ENCODE measurements around the gene RBM25. TPM values are rescaled to one million over a fixed set of nuclear protein-coding genes. Genes with fewer than 3 reads are reported as not detected.
"Not testable (repeated sequence)": the region's sequence is repeated elsewhere in the genome, so short reads cannot be mapped to it uniquely, and the experiment has no call there.

The RBM25 gene
- total RNA-seq, 2 experiments from 2014 or later = 111 to 116 TPM

DNA sequence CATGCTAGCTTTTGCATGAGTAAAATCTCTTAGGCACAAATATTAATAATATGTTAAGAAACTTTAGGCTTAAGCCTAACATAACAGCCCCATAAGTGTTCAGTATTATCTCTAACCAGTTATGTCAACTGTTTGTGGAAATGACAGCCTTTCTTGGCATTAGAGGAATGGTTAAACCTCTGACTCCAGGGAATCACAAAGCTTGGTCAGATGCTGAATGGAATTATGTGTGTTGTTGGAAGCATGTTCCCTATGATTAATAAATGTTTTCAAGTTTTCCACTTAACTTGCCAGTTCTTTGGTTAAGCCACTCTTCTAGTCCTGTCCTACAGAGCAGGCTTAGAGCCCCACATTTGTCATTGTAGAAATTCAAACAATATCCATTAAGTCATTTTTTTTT is 94.9 kb downstream of the RBM25 start:
- no peaks in the 10 kb centered on the region for H3K4me1 Mint-ChIP-seq
- no peak overlapping the region for H3K27ac Mint-ChIP-seq
- ATAC-seq (ENCODE audit: low read depth) (no peak), DNase-seq (no peak)
- H3K9me3 Mint-ChIP-seq = no peaks in the 10 kb centered on the region
- POLR2A ChIA-PET = no interaction called here
- H3K27me3 Mint-ChIP-seq = no peaks in the 10 kb centered on the region
- H3K4me3 Mint-ChIP-seq = no peak overlapping the region
- H3K36me3 Mint-ChIP-seq = peaks cover 26% of the 10 kb centered on the region

DNA sequence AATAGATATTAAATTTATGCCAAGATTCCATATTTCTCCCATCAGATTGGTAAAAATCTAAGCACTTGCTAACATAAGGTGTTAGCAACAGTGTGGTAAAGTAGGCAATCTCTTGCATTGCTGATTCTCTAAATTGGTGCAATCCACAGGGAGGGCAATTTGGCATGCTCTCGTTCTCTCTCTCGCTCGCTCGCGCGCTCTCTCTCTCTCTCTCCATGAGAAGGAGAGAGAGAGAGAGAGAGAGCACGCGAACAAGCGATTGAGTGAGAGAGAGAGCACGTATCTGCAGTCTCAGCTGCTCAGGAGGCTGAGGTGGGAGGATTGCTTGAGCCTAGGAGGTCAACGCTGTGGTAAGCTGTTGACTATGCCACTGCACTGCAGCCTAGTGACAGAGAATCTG is 103.9 kb downstream of the RBM25 start:
- no peaks in the 10 kb centered on the region for H3K27me3 Mint-ChIP-seq
- no peak for DNase-seq
- peaks cover 24% of the 10 kb centered on the region for H3K36me3 Mint-ChIP-seq
- peaks cover 3% of the 10 kb centered on the region for H3K4me1 Mint-ChIP-seq
- H3K9me3 Mint-ChIP-seq = no peaks in the 10 kb centered on the region
- no peak for ATAC-seq (ENCODE audit: low read depth)
- no peak overlapping the region for H3K4me3 Mint-ChIP-seq
- no peak overlapping the region for H3K27ac Mint-ChIP-seq
- POLR2A ChIA-PET = no interaction called here

DNA sequence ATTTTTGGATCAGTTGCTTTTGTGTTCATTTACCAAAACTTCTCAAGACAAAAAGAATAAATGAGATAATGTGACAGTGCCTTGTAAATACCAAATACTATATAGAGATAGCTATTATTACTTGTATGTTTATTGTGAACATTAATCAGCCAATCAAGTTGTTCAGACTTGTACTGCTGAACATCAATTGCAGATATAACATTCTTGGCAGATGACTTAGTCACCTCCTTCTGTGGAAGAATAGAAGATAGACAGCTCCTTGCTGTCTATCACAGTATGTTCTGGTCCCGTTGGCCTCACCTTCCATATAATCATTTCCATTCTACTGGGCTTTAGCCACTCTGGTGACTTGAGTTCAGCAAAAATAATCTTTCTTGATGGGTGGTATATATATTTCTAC is 108.1 kb downstream of the RBM25 start:
- Mint-ChIP-seq H3K4me1 (no peaks in the 10 kb centered on the region), H3K9me3 (no peaks in the 10 kb centered on the region), H3K4me3 (no peak overlapping the region), H3K36me3 (peaks cover 18% of the 10 kb centered on the region), H3K27ac (no peak overlapping the region), H3K27me3 (no peaks in the 10 kb centered on the region)
- ATAC-seq (ENCODE audit: low read depth) (no peak), DNase-seq (no peak)
- POLR2A ChIA-PET = no interaction called here

DNA sequence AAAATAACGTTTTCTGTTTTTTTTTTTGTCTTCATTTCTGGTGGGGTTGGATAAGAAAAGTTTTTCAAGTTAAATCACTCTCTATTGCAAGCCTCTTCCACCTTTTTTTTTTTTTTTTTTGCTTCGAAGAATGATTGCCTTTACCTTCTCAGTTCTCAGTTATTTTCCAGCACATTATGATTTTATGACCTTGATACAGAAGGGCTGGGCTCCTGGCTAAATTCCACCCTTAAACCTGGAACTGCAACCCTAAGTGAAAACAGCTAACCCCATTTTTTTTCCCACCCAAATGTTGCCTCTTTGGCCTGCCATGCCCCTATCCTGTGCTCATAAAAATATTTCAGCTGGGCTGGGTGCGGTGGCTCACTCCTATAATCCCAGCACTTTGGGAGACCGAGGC is 109.4 kb downstream of the RBM25 start:
- ATAC-seq (ENCODE audit: low read depth) (no peak), DNase-seq (no peak)
- peaks cover 19% of the 10 kb centered on the region for H3K36me3 Mint-ChIP-seq
- no peaks in the 10 kb centered on the region for H3K9me3 Mint-ChIP-seq
- H3K4me3 Mint-ChIP-seq = no peak overlapping the region
- H3K27me3 Mint-ChIP-seq = no peaks in the 10 kb centered on the region
- H3K4me1 Mint-ChIP-seq = no peaks in the 10 kb centered on the region
- no peak overlapping the region for H3K27ac Mint-ChIP-seq
- POLR2A ChIA-PET = no interaction called here

DNA sequence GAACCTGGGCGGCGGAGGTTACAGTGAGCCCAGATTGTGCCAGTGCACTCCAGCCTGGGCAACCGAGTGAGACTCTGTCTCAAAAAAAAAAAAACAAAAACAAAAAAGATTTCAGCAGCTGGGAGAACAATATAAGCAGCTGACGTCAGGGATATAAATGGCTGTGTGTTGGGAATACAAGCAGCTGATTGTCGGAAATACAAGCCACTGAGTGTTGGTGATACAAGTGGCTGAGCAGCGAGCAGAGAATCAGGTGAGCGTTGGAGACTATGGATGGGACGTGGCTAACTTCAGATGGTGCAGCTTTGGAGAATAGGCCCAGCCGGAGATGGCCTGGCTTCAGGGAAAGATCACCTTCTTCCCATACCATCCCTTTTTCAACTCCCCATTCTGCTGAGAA is 109.9 kb downstream of the RBM25 start:
- ATAC-seq (ENCODE audit: low read depth) (no peak), DNase-seq (no peak)
- H3K4me3 Mint-ChIP-seq = no peak overlapping the region
- H3K9me3 Mint-ChIP-seq = no peaks in the 10 kb centered on the region
- no peaks in the 10 kb centered on the region for H3K4me1 Mint-ChIP-seq
- no peaks in the 10 kb centered on the region for H3K27me3 Mint-ChIP-seq
- POLR2A ChIA-PET = no interaction called here
- no peak overlapping the region for H3K27ac Mint-ChIP-seq
- peaks cover 21% of the 10 kb centered on the region for H3K36me3 Mint-ChIP-seq

DNA sequence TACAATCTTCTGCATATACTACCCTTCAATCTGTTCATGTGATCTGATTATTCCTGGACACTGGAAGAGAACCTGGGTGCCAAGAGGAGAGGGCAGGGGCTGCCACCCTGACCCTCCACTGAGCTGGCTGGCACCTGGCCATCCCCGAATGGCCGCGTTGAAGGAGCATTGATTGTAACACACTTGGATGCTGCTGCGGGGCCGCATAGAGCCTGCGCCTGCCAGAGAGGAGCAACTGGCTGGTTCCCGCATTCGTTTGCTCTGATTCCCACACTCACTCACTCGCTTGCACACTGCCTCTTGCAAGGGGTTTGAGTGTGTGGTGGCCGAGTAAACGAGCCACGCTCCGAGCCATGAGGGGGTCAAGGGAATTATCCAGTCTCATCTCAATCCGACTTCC is 110.4 kb downstream of the RBM25 start:
- DNase-seq (no peak), ATAC-seq (ENCODE audit: low read depth) (no peak)
- H3K27ac Mint-ChIP-seq = no peak overlapping the region
- POLR2A ChIA-PET = no interaction called here
- no peaks in the 10 kb centered on the region for H3K27me3 Mint-ChIP-seq
- peaks cover 18% of the 10 kb centered on the region for H3K36me3 Mint-ChIP-seq
- no peak overlapping the region for H3K4me3 Mint-ChIP-seq
- H3K4me1 Mint-ChIP-seq = no peaks in the 10 kb centered on the region
- H3K9me3 Mint-ChIP-seq = no peaks in the 10 kb centered on the region

DNA sequence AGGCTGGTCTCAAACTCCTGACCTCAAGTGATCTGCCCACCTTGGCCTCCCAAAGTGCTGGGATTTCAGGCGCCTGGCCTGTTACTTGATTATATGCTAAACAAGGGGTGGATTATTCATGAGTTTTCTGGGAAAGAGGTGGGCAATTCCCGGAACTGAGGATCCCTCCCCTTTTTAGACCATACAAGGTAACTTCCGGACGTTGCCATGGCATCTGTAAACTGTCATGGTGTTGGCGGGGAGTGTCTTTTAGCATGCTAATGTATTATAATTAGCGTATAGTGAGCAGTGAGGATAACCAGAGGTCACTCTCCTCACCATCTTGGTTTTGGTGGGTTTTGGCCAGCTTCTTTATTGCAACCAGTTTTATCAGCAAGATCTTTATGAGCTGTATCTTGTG is 111.5 kb downstream of the RBM25 start:
- H3K27me3 Mint-ChIP-seq; H3K4me1 Mint-ChIP-seq; H3K9me3 Mint-ChIP-seq; H3K4me3 Mint-ChIP-seq; DNase-seq; ATAC-seq (ENCODE audit: low read depth); POLR2A ChIA-PET; H3K27ac Mint-ChIP-seq: not testable (repeated sequence)
- H3K36me3 Mint-ChIP-seq = peaks cover 26% of the 10 kb centered on the region

DNA sequence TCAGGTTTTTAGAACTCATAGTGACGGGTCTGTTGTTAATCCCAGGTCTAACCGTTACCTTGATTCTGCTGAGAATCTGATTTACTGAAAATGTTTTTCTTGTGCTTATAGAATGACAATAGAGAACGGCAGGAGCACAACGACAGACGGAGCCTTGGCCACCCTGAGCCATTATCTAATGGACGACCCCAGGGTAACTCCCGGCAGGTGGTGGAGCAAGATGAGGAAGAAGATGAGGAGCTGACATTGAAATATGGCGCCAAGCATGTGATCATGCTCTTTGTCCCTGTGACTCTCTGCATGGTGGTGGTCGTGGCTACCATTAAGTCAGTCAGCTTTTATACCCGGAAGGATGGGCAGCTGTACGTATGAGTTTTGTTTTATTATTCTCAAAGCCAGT is 112.4 kb downstream of the RBM25 start:
- peaks cover 26% of the 10 kb centered on the region for H3K36me3 Mint-ChIP-seq
- no peak overlapping the region for H3K4me3 Mint-ChIP-seq
- H3K27ac Mint-ChIP-seq = no peak overlapping the region

DNA sequence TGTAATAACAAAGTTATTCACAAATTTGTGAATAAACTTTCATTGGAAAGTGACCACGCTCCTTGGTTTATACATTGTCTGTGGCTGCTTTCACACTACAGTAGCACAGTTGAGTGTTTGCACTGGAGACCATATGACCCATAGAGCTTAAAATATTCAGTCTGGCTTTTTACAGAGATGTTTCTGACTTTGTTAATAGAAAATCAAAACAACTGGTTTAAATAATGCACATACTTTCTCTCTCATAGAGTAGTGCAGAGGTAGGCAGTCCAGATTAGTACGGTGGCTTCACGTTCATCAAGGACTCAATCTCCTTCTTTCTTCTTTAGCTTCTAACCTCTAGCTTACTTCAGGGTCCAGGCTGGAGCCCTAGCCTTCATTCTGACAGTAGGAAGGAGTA is 114.2 kb downstream of the RBM25 start:
- peaks cover 25% of the 10 kb centered on the region for H3K36me3 Mint-ChIP-seq
- no peaks in the 10 kb centered on the region for H3K4me1 Mint-ChIP-seq
- no peak overlapping the region for H3K27ac Mint-ChIP-seq
- POLR2A ChIA-PET = no interaction called here
- H3K4me3 Mint-ChIP-seq = no peak overlapping the region
- ATAC-seq (ENCODE audit: low read depth) = no peak
- no peaks in the 10 kb centered on the region for H3K27me3 Mint-ChIP-seq
- H3K9me3 Mint-ChIP-seq = no peaks in the 10 kb centered on the region
- no peak for DNase-seq

More for the DNA sequence above, 112.4 kb downstream of the RBM25 start:
- no peaks in the 10 kb centered on the region for H3K9me3 Mint-ChIP-seq
- H3K4me1 Mint-ChIP-seq = no peaks in the 10 kb centered on the region
- DNase-seq (no peak), ATAC-seq (ENCODE audit: low read depth) (no peak)
- POLR2A ChIA-PET = no interaction called here
- H3K27me3 Mint-ChIP-seq = no peaks in the 10 kb centered on the region

DNA sequence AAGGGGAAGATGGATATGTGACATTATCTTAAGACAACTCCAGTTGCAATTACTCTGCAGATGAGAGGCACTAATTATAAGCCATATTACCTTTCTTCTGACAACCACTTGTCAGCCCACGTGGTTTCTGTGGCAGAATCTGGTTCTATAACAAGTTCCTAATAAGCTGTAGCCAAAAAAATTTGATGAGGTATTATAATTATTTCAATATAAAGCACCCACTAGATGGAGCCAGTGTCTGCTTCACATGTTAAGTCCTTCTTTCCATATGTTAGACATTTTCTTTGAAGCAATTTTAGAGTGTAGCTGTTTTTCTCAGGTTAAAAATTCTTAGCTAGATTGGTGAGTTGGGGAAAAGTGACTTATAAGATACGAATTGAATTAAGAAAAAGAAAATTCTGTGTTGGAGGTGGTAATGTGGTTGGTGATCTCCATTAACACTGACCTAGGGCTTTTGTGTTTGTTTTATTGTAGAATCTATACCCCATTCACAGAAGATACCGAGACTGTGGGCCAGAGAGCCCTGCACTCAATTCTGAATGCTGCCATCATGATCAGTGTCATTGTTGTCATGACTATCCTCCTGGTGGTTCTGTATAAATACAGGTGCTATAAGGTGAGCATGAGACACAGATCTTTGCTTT is 114.9 kb downstream of the RBM25 start:
- POLR2A ChIA-PET = no interaction called here
- ATAC-seq (ENCODE audit: low read depth) (no peak), DNase-seq (no peak)
- H3K9me3 Mint-ChIP-seq = no peaks in the 10 kb centered on the region
- H3K27ac Mint-ChIP-seq = no peak overlapping the region
- H3K36me3 Mint-ChIP-seq = peaks cover 27% of the 10 kb centered on the region
- H3K27me3 Mint-ChIP-seq = no peaks in the 10 kb centered on the region
- H3K4me3 Mint-ChIP-seq = no peak overlapping the region
- no peaks in the 10 kb centered on the region for H3K4me1 Mint-ChIP-seq

Other genes starting within 250 kb of the RBM25 start
- 1 to 10 TPM; 3.8 to 4.1 TPM for gene DPF3, start 164.4 kb upstream of the RBM25 start, total RNA-seq
- gene DCAF4, start 132.1 kb upstream of the RBM25 start, total RNA-seq = 10 to 100 TPM; 18.3 to 24.6 TPM
- gene ZFYVE1, start 31.4 kb upstream of the RBM25 start, total RNA-seq = 10 to 100 TPM; 15.2 to 15.5 TPM
- gene PSEN1, start 78.0 kb downstream of the RBM25 start, total RNA-seq = 10 to 100 TPM; 38.5 to 43.0 TPM
- gene PAPLN, start 179.0 kb downstream of the RBM25 start, total RNA-seq = 1 to 10 TPM in 1 of 2 experiments, under 1 TPM in 1; 0.72 to 1.0 TPM